ENCODE data around the gene CINP. TPM values are rescaled to one million over a fixed set of nuclear protein-coding genes. Genes with fewer than 3 reads are reported as not detected.
"Not testable (repeated sequence)": the region's sequence is repeated elsewhere in the genome, so short reads cannot be mapped to it uniquely, and the experiment has no call there.

CINP gene
- total and polyA plus RNA-seq, 7 donors, result 22.5 to 42.4 (median 33.5) TPM

DNA sequence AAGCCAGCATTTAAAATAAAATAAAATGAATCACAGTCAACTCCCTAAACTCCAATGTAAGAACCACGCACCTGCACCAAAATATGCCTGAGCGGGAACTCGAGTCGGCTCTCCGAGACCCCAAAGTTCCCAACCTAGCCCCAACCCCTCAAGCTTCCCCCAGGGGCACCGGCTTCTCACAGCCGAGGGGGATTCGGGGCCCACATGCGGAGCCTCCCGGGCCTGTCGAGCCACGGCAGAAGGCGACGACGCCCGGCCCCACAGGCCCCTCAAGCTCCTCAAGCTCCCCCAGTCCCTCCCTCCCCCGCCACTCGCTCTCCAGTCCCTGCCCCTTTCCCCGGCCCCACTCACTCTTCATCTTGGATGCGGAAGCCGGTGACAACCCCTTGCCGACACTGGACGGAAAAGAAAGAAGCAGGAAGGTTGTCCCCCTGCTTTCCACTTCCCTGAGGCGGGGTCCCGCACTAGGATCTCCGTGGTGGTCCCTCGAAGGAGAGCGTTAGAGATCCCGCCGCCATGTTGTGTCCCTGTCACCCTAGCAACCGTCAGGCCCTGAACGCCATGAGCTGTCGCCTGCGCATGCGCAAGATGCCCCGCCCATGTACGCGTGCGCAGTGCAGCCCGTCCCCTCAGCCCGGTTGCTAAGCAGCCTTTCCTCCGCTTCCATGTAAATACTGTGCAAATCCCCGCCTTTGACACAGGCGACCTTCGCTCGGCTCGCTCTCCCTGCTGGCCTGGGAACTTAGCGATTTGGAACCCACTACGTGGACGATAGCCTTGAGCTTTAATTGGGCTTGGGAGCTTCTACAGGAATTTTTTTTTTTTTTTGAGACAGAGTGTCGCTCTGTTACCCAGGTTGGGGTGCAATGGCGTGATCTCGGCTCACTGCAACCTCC is 57.8 kb downstream of the CINP start, which contains the start of gene MOK:
Gene MOK, minus strand, starts transcription at position 554 of the 896 bp plus-strand sequence. Its CDS starts 196 bp downstream, at position 358.
- Histone ChIP-seq H3K36me3 (ENCODE audit: insufficient read depth in 1 of 2, low read depth in 1 of 2) (no peaks in the 10 kb centered on the region), H3K4me1 (no peaks in the 10 kb centered on the region), H3K4me3 (peak within 1 kb of the TSS; percentile 73), H3K27me3 (ENCODE audit: insufficient read depth in 3 of 3, low read length in 2 of 3) (peaks cover 0 to 1% (median 0%) of the 10 kb centered on the region in 3 donors), H3K27ac (peak within 1 kb of the TSS; percentile 36), H3K9me3 (no peaks in the 10 kb centered on the region)
- WGBS, 3 donors, result 1% methylated on average over 50 to 53 of the region's 53 CpGs
- peak; percentile 94 to 97 for DNase-seq
- TF ChIP-seq, protein P1, sequence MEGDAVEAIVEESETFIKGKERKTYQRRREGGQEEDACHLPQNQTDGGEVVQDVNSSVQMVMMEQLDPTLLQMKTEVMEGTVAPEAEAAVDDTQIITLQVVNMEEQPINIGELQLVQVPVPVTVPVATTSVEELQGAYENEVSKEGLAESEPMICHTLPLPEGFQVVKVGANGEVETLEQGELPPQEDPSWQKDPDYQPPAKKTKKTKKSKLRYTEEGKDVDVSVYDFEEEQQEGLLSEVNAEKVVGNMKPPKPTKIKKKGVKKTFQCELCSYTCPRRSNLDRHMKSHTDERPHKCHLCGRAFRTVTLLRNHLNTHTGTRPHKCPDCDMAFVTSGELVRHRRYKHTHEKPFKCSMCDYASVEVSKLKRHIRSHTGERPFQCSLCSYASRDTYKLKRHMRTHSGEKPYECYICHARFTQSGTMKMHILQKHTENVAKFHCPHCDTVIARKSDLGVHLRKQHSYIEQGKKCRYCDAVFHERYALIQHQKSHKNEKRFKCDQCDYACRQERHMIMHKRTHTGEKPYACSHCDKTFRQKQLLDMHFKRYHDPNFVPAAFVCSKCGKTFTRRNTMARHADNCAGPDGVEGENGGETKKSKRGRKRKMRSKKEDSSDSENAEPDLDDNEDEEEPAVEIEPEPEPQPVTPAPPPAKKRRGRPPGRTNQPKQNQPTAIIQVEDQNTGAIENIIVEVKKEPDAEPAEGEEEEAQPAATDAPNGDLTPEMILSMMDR (IDR thresholded peaks at IDR 0.05), result no peak
- ATAC-seq, result peak; percentile 99 to 100 (median 99)
- intact Hi-C loops (cut with DNase I), result no loop called here

GRCh38 chr14:102303664-102304063 is 59.0 kb downstream of the CINP start:
- Histone ChIP-seq H3K27me3 (ENCODE audit: insufficient read depth in 3 of 3, low read length in 2 of 3) (peaks cover 0 to 1% (median 0%) of the 10 kb centered on the region in 3 donors), H3K4me1 (no peaks in the 10 kb centered on the region), H3K36me3 (ENCODE audit: insufficient read depth in 1 of 2, low read depth in 1 of 2) (no peaks in the 10 kb centered on the region), H3K4me3 (no peak overlapping the region), H3K9me3 (no peaks in the 10 kb centered on the region), H3K27ac (no peak overlapping the region)
- intact Hi-C loops (cut with DNase I), result no loop called here
- ATAC-seq (no peak), DNase-seq (no peak)
- WGBS, 3 donors, result 96 to 97% (median 97%) methylated on average over 3 of the region's 3 CpGs
- TF ChIP-seq, protein P1 (IDR thresholded peaks at IDR 0.05), result no peak

- H3K27ac ChIP-seq; H3K4me1 ChIP-seq; H3K36me3 ChIP-seq (ENCODE audit: insufficient read depth in 1 of 2, low read depth in 1 of 2); DNase-seq; H3K9me3 ChIP-seq; intact Hi-C loops (cut with DNase I); H3K4me3 ChIP-seq; H3K27me3 ChIP-seq (ENCODE audit: insufficient read depth in 3 of 3, low read length in 2 of 3); ATAC-seq: not testable (repeated sequence)
- WGBS, 3 donors, result 87 to 93% (median 92%) methylated on average over 12 of the region's 12 CpGs
Measured at GRCh38 chr14:102298303-102299070, 64.2 kb downstream of the CINP start.

Other genes with a start within 250 kb of the CINP start
- gene WDR20, start 223.0 kb downstream of the CINP start, total RNA-seq, result 10 to 100 TPM; 18.3 to 26.8 (median 22.3) TPM
- 10 to 100 TPM; 11.4 to 20.6 (median 11.9) TPM for gene WDR20, start 223.0 kb downstream of the CINP start, polyA plus RNA-seq
- 1 to 10 TPM; 1.8 to 3.4 (median 2.1) TPM for gene MOK, start 57.7 kb downstream of the CINP start, total RNA-seq
- 10 to 100 TPM in 1 of 3 donors, 1 to 10 TPM in 2; 3.4 to 11.1 (median 4.5) TPM for gene MOK, start 57.7 kb downstream of the CINP start, polyA plus RNA-seq
- 10 to 100 TPM in 3 of 4 donors, 1 to 10 TPM in 1; 8.5 to 18.2 (median 12.3) TPM for gene ZNF839, start 43.1 kb downstream of the CINP start, total RNA-seq
- 1 to 10 TPM; 4.6 to 10.0 (median 7.2) TPM for gene ZNF839, start 43.1 kb downstream of the CINP start, polyA plus RNA-seq
- gene TECPR2, start 51 bp upstream of the CINP start, total RNA-seq, result 10 to 100 TPM; 12.9 to 22.5 (median 18.4) TPM
- 10 to 100 TPM in 1 of 3 donors, 1 to 10 TPM in 2; 5.7 to 19.9 (median 5.9) TPM for gene TECPR2, start 51 bp upstream of the CINP start, polyA plus RNA-seq
- 100 to 1,000 TPM in 2 of 4 donors, 10 to 100 TPM in 2; 48.1 to 126 (median 98.0) TPM for gene ANKRD9, start 146.9 kb upstream of the CINP start, total RNA-seq
- 10 to 100 TPM; 22.7 to 74.4 (median 36.6) TPM for gene ANKRD9, start 146.9 kb upstream of the CINP start, polyA plus RNA-seq
- 10 to 100 TPM; 11.6 to 17.7 (median 15.8) TPM for gene RCOR1, start 229.8 kb upstream of the CINP start, total RNA-seq
- gene RCOR1, start 229.8 kb upstream of the CINP start, polyA plus RNA-seq, result 10 to 100 TPM in 1 of 3 donors, 1 to 10 TPM in 2; 6.0 to 14.3 (median 8.2) TPM

Measured in psoas muscle (tissue), 8 donors.